ENCODE measurements around the gene ZMYM4. TPM values are rescaled to one million over a fixed set of nuclear protein-coding genes. Genes with fewer than 3 reads are reported as not detected.
A peak's percentile ranks its signal among the peaks of the same experiment; 100 is the strongest.

ZMYM4 gene
- total and polyA plus RNA-seq, 12 donors, result 6.7 to 37.7 (median 34.1) TPM

- H3K27ac ChIP-seq, result no peak overlapping the region
- 51 to 68% methylated on average over 1 of the region's 1 CpG for WGBS, 2 donors
- no peaks in the 10 kb centered on the region for H3K4me1 ChIP-seq
- no peaks in the 10 kb centered on the region for H3K36me3 ChIP-seq
- no peak overlapping the region for H3K4me3 ChIP-seq
- DNase-seq (no peak), ATAC-seq (peak in 1 of 8 donors; percentile 23)
- intact Hi-C loops (cut with DNase I), result no loop called here
- TF ChIP-seq CTCF (IDR thresholded peaks at IDR 0.05), result no peak
- no peaks in the 10 kb centered on the region for H3K9me3 ChIP-seq
- H3K27me3 ChIP-seq, result peaks cover 0 to 4% (median 0%) of the 10 kb centered on the region in 7 donors
These were observed 24.8 kb upstream of the ZMYM4 start for GRCh38 chr1:35243691-35244090.

- ATAC-seq, result no peak
- no peak overlapping the region for H3K27ac ChIP-seq
- no peaks in the 10 kb centered on the region for H3K4me1 ChIP-seq
- no peaks in the 10 kb centered on the region for H3K9me3 ChIP-seq
- H3K27me3 ChIP-seq, result no peaks in the 10 kb centered on the region
- intact Hi-C loops (cut with DNase I), result no loop called here
- DNase-seq, result no peak
- H3K36me3 ChIP-seq, result no peaks in the 10 kb centered on the region
- no peak overlapping the region for H3K4me3 ChIP-seq
- no peak for TF ChIP-seq CTCF (IDR thresholded peaks at IDR 0.05)
- WGBS, 2 donors, result 93 to 94% methylated on average over 5 of the region's 5 CpGs
These were observed 21.3 kb upstream of the ZMYM4 start for GRCh38 chr1:35247256-35247655.

GRCh38 chr1:35253941-35254340 lies 14.6 kb upstream of the ZMYM4 start:
- 91 to 92% methylated on average over 2 of the region's 2 CpGs for WGBS, 2 donors

GRCh38 chr1:35255276-35255675 lies 13.2 kb upstream of the ZMYM4 start:
- H3K4me3 ChIP-seq, result no peak overlapping the region
- H3K4me1 ChIP-seq, result no peaks in the 10 kb centered on the region
- intact Hi-C loops (cut with DNase I), result no loop called here
- DNase-seq, result no peak
- no peaks in the 10 kb centered on the region for H3K9me3 ChIP-seq
- H3K27me3 ChIP-seq, result peaks cover 0 to 5% (median 0%) of the 10 kb centered on the region in 7 donors
- H3K36me3 ChIP-seq, result no peaks in the 10 kb centered on the region
- H3K27ac ChIP-seq, result no peak overlapping the region
- ATAC-seq, result no peak
- no peak for TF ChIP-seq CTCF (IDR thresholded peaks at IDR 0.05)
- WGBS, 2 donors, result 82 to 89% methylated on average over 4 of the region's 4 CpGs

More at GRCh38 chr1:35253941-35254340, 14.6 kb upstream of the ZMYM4 start:
- no peaks in the 10 kb centered on the region for H3K4me1 ChIP-seq
- H3K9me3 ChIP-seq, result no peaks in the 10 kb centered on the region
- no peak overlapping the region for H3K27ac ChIP-seq
- H3K36me3 ChIP-seq, result no peaks in the 10 kb centered on the region
- DNase-seq (no peak), ATAC-seq (no peak)
- TF ChIP-seq CTCF (IDR thresholded peaks at IDR 0.05), result no peak
- peaks cover 0 to 5% (median 0%) of the 10 kb centered on the region in 7 donors for H3K27me3 ChIP-seq
- intact Hi-C loops (cut with DNase I), result no loop called here
- H3K4me3 ChIP-seq, result no peak overlapping the region
